ENCODE measurements around the gene COG3. TPM values are rescaled to one million over a fixed set of nuclear protein-coding genes. Genes with fewer than 3 reads are reported as not detected.

Gene COG3
- total and polyA plus RNA-seq, 2 experiments from 2014 or later, result 17.9 to 19.3 TPM

DNA sequence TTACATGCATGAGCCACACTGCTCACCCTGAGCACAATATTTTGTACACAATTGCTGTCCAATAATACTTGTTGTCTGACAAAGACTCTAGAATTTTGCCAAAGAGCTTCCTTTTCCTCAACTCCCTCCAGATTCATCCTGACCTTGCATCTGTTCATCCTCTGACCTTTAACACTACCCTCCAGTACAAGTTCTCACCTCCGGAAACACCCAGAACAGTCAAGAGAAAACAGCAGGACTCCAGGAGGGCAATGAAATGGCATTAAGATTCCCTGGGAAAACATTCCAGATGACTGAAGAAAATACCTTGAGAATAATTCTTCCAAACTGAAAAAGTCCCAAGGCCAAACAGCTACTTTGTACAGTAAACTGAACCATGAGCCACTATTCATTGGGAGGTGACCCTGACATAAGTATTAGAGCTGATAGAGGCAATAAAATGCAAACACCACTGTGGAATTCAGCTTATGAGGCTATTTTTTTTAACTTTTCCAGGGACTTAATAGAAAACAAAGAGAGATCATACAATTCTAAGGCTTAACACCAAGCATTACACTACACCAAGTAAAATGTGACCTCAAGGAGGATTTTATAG is 15.7 kb upstream of the COG3 start:
- no peak overlapping the region for H3K4me2 ChIP-seq (ENCODE audit: unreplicated experiment)
- TF ChIP-seq EZH2 (IDR thresholded peaks at IDR 0.05; ENCODE audit: insufficient read depth, poor library complexity, severe bottlenecking) (no peak), EZH2phosphoT487 (IDR thresholded peaks at IDR 0.05; ENCODE audit: insufficient read depth, low read depth) (no peak)
- H3F3A ChIP-seq (ENCODE audit: insufficient read depth), result no peaks in the 10 kb centered on the region
- no peak overlapping the region for H3K9ac ChIP-seq
- no peak for DNase-seq
- no peaks in the 10 kb centered on the region for H3K36me3 ChIP-seq (ENCODE audit: low read depth)
- H3K27ac ChIP-seq, result no peak overlapping the region
- no peaks in the 10 kb centered on the region for H3K4me1 ChIP-seq (ENCODE audit: insufficient read depth)
- 93% methylated on average over 1 of the region's 1 CpG for WGBS, 2 experiments (ENCODE audit: low coverage in 1 of 2, low lambda C conversion rate in 2 of 2, missing lambda C conversion rate in 2 of 2)
- no peaks in the 10 kb centered on the region for H4K20me1 ChIP-seq (ENCODE audit: insufficient read depth)
- H3K27me3 ChIP-seq (replicated peaks; ENCODE audit: insufficient read depth), result no peaks in the 10 kb centered on the region
- H2AFZ ChIP-seq, result no peak overlapping the region
- H3K4me3 ChIP-seq, result no peak overlapping the region
- no peaks in the 10 kb centered on the region for H3K79me2 ChIP-seq (ENCODE audit: insufficient read depth)
- in situ Hi-C loops (cut with MboI), result no loop called here
- H3K9me3 ChIP-seq (ENCODE audit: low read depth), result no peaks in the 10 kb centered on the region
- H3K9me2 ChIP-seq (ENCODE audit: insufficient read depth), result no peaks in the 10 kb centered on the region

- TF ChIP-seq EZH2phosphoT487 (IDR thresholded peaks at IDR 0.05; ENCODE audit: insufficient read depth, low read depth) (no peak), EZH2 (IDR thresholded peaks at IDR 0.05; ENCODE audit: insufficient read depth, poor library complexity, severe bottlenecking) (no peak)
- H3K4me2 ChIP-seq (ENCODE audit: unreplicated experiment), result no peak overlapping the region
- no peaks in the 10 kb centered on the region for H3K79me2 ChIP-seq (ENCODE audit: insufficient read depth)
- H3K36me3 ChIP-seq (ENCODE audit: low read depth), result no peaks in the 10 kb centered on the region
- H3K9me2 ChIP-seq (ENCODE audit: insufficient read depth), result no peaks in the 10 kb centered on the region; the same call in 1 of the 2 replicates
- H3K4me1 ChIP-seq (ENCODE audit: insufficient read depth), result peaks cover under 1% of the 10 kb centered on the region; the same call in 1 of the 2 replicates
- 76 to 90% methylated on average over 4 of the region's 4 CpGs for WGBS, 2 experiments (ENCODE audit: low coverage in 1 of 2, low lambda C conversion rate in 2 of 2, missing lambda C conversion rate in 2 of 2)
- no peaks in the 10 kb centered on the region for H3K27me3 ChIP-seq (replicated peaks; ENCODE audit: insufficient read depth)
- DNase-seq, result peak; percentile 10
- no peak overlapping the region for H3K9ac ChIP-seq
- no peaks in the 10 kb centered on the region for H3K9me3 ChIP-seq (ENCODE audit: low read depth)
- H3F3A ChIP-seq (ENCODE audit: insufficient read depth), result no peaks in the 10 kb centered on the region
- no peaks in the 10 kb centered on the region for H4K20me1 ChIP-seq (ENCODE audit: insufficient read depth)
- no peak overlapping the region for H2AFZ ChIP-seq
- in situ Hi-C loops (cut with MboI), result no loop called here
- H3K27ac ChIP-seq, result no peak overlapping the region
- H3K4me3 ChIP-seq, result no peak overlapping the region
Measured at GRCh38 chr13:45451282-45451681, 13.5 kb upstream of the COG3 start.

DNA sequence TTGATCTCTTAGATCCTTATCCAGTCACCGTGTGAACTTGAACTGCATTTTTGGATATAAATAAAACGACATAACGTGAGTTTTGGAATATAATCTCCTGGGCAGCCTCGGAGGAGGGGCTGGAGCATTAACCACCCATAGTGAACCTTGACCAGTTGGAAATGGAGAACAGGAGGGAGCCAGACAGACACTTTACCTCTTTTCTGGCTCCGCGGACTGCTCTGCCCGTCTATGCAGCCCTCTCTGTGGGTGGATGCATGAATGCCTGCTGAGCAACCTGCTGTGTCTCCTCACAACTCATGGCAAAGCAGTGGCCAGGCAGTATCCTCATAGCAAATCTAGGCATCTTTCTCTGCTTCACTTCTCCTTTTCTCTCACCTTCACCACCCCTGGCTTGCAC is 10.5 kb upstream of the COG3 start:
- Histone ChIP-seq H4K20me1 (ENCODE audit: insufficient read depth) (no peaks in the 10 kb centered on the region), H3K27ac (no peak overlapping the region), H3K9me3 (ENCODE audit: low read depth) (no peaks in the 10 kb centered on the region), H3K9me2 (ENCODE audit: insufficient read depth) (no peaks in the 10 kb centered on the region; the same call in 1 of the 2 replicates), H3K4me2 (ENCODE audit: unreplicated experiment) (no peak overlapping the region), H2AFZ (no peak overlapping the region), H3K9ac (no peak overlapping the region), H3K4me1 (ENCODE audit: insufficient read depth) (peaks cover 3% of the 10 kb centered on the region), H3F3A (ENCODE audit: insufficient read depth) (no peaks in the 10 kb centered on the region; the same call in 1 of the 2 replicates), H3K27me3 (replicated peaks; ENCODE audit: insufficient read depth) (no peaks in the 10 kb centered on the region), H3K36me3 (ENCODE audit: low read depth) (no peaks in the 10 kb centered on the region), H3K4me3 (no peak overlapping the region), H3K79me2 (ENCODE audit: insufficient read depth) (no peaks in the 10 kb centered on the region)
- DNase-seq, result no peak
- in situ Hi-C loops (cut with MboI), result no loop called here
- WGBS, 2 experiments (ENCODE audit: low coverage in 1 of 2, low lambda C conversion rate in 2 of 2, missing lambda C conversion rate in 2 of 2), result 59 to 70% methylated on average over 7 of the region's 7 CpGs
- TF ChIP-seq EZH2 (IDR thresholded peaks at IDR 0.05; ENCODE audit: insufficient read depth, poor library complexity, severe bottlenecking), result no peak
- TF ChIP-seq EZH2phosphoT487 (IDR thresholded peaks at IDR 0.05; ENCODE audit: insufficient read depth, low read depth), result no peak

DNA sequence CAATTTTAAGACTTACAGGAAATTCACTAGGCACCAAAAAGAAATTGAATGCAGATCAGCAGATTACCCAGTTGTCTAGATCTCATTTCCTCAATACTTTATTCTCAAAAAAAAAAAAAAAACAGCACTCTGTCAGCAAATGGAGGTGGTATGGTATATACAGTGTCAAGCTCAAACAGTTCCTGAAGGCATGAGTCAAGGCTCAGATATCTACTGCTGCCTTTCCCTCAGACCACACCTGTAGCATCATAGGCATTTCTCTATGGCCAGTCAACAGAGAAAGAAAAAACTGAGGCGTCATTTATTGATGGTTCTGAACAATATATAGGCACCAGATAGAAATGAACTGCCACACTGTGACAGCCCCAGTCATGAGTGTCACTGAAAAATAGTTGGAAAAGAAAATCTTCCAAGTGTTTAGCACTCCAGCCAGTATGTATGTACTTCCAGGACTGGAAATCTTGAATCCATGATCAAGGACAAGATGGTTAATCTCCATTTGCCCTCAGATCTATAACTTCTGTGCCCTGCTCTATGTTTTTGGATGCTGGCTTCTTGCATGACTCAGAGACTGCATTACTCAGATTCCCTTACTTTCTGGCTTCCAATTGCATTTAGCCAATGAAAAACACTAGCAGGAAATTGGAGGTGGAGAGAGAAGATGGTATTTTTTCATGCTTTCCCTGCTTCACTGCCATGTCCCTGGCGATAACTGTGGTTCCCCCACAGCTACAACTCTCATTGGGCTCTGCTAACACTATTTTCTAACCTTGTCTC is 8.4 kb upstream of the COG3 start:
- H3K9me3 ChIP-seq (ENCODE audit: low read depth), result no peaks in the 10 kb centered on the region
- TF ChIP-seq EZH2phosphoT487 (IDR thresholded peaks at IDR 0.05; ENCODE audit: insufficient read depth, low read depth) (no peak), EZH2 (IDR thresholded peaks at IDR 0.05; ENCODE audit: insufficient read depth, poor library complexity, severe bottlenecking) (no peak)
- peaks cover 3% of the 10 kb centered on the region for H3K4me1 ChIP-seq (ENCODE audit: insufficient read depth)
- H3K79me2 ChIP-seq (ENCODE audit: insufficient read depth), result no peaks in the 10 kb centered on the region
- peak overlapping the region; percentile 83 for H2AFZ ChIP-seq
- no peaks in the 10 kb centered on the region for H3K36me3 ChIP-seq (ENCODE audit: low read depth)
- H4K20me1 ChIP-seq (ENCODE audit: insufficient read depth), result no peaks in the 10 kb centered on the region
- H3K9me2 ChIP-seq (ENCODE audit: insufficient read depth), result no peaks in the 10 kb centered on the region; the same call in 1 of the 2 replicates
- in situ Hi-C loops (cut with MboI), result no loop called here
- peak; percentile 72 for DNase-seq
- no peak overlapping the region for H3K9ac ChIP-seq
- no peak overlapping the region for H3K4me2 ChIP-seq (ENCODE audit: unreplicated experiment)
- H3F3A ChIP-seq (ENCODE audit: insufficient read depth), result no peaks in the 10 kb centered on the region; the same call in 1 of the 2 replicates
- no peaks in the 10 kb centered on the region for H3K27me3 ChIP-seq (replicated peaks; ENCODE audit: insufficient read depth)
- 70 to 85% methylated on average over 2 of the region's 2 CpGs for WGBS, 2 experiments (ENCODE audit: low coverage in 1 of 2, low lambda C conversion rate in 2 of 2, missing lambda C conversion rate in 2 of 2)
- no peak overlapping the region for H3K4me3 ChIP-seq
- no peak overlapping the region; the same call in 1 of the 2 replicates for H3K27ac ChIP-seq
